IMR-90 (cell line): ENCODE data around the gene MGAT5.

Experiments used
- CEBPB ChIP-seq: IDR thresholded peaks from 2 replicates; pipeline ENCODE4 v1.6.1; 2012; ENCODE audit warnings: low read depth, low read length, improper control_type of control experiment
- CHD1 ChIP-seq: IDR thresholded peaks from 2 replicates; pipeline ENCODE4 v1.6.1; 2012; ENCODE audit warnings: low read depth, low read length, improper control_type of control experiment
- CTCF ChIP-seq: conservative IDR thresholded peaks from 2 replicates; pipeline ENCODE4 v1.5.1; 2012; ENCODE audit warnings: mild to moderate bottlenecking, low read depth, low read length, improper control_type of control experiment
- MAFK ChIP-seq: IDR thresholded peaks from 2 replicates; pipeline ENCODE4 v1.6.1; 2012; ENCODE audit warnings: low read depth, low read length, improper control_type of control experiment
- MAZ ChIP-seq: IDR thresholded peaks from 2 replicates; pipeline ENCODE4 v1.6.1; 2012; ENCODE audit warnings: low read depth, mild to moderate bottlenecking, low read length, improper control_type of control experiment, moderate library complexity, borderline replicate concordance
- MXI1 ChIP-seq: IDR thresholded peaks from 2 replicates; pipeline ENCODE4 v1.6.1; 2012; ENCODE audit warnings: low read depth, mild to moderate bottlenecking, low read length, moderate library complexity, borderline replicate concordance
- NFE2L2 ChIP-seq: fragments of 150-350 bp; IDR thresholded peaks from 2 replicates; pipeline ENCODE4 v1.6.1; 2016; ENCODE audit warnings: low read depth, mild to moderate bottlenecking, low read length
- POLR2A ChIP-seq: IDR thresholded peaks from 2 replicates; pipeline ENCODE4 v1.6.1; 2012; ENCODE audit warnings: mild to moderate bottlenecking, low read depth, low read length
- TF ChIP-seq, protein P1 (sequence below): fragments of 150-350 bp; IDR thresholded peaks from 2 replicates; pipeline ENCODE4 v1.6.1; 2017; ENCODE audit warnings: mild to moderate bottlenecking, antibody characterized with exemption, low read length, low read depth

GRCh38 chr2:134246154-134246874, 7.6 kb upstream of the MGAT5 start:
- no peak for TF ChIP-seq CTCF
- no peak for TF ChIP-seq MAFK
- no peak for TF ChIP-seq POLR2A
- no peak for TF ChIP-seq MAZ
- no peak for TF ChIP-seq NFE2L2
- no peak for TF ChIP-seq CEBPB
- no peak for TF ChIP-seq CHD1
- no peak for TF ChIP-seq MXI1
- TF ChIP-seq, protein P1, sequence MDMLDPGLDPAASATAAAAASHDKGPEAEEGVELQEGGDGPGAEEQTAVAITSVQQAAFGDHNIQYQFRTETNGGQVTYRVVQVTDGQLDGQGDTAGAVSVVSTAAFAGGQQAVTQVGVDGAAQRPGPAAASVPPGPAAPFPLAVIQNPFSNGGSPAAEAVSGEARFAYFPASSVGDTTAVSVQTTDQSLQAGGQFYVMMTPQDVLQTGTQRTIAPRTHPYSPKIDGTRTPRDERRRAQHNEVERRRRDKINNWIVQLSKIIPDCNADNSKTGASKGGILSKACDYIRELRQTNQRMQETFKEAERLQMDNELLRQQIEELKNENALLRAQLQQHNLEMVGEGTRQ, result no peak
